Neural cell (in vitro differentiated cells): Measurements from ENCODE around the gene VPS37C.

ENCODE experiments used
- EP300 ChIP-seq: fragments of 450-650 bp; conservative IDR thresholded peaks from 2 replicates; pipeline ENCODE4 v1.6.1; 2014; ENCODE audit warnings: antibody characterized with exemption, mild to moderate bottlenecking, moderate library complexity; ENCODE audit not compliant: poor library complexity, severe bottlenecking
- EZH2 ChIP-seq: fragments of 200-600, 300-800 bp; shearing (Covaris generic), sonication (generic); IDR thresholded peaks from 2 replicates; pipeline ENCODE4 v1.6.1; 2014; ENCODE audit warnings: antibody characterized with exemption, low read length, borderline replicate concordance, mild to moderate bottlenecking; ENCODE audit not compliant: insufficient read depth, poor library complexity, severe bottlenecking
- MXI1 ChIP-seq: fragments of 450-650 bp; conservative IDR thresholded peaks from 2 replicates; pipeline ENCODE4 v1.6.1; 2014; ENCODE audit warnings: antibody characterized with exemption, mild to moderate bottlenecking; ENCODE audit not compliant: poor library complexity, severe bottlenecking
- POLR2AphosphoS5 ChIP-seq: IDR thresholded peaks from 2 replicates; pipeline ENCODE4 v1.6.1; 2012
- RAD21 ChIP-seq: fragments of 450-650 bp; conservative IDR thresholded peaks from 2 replicates; pipeline ENCODE4 v1.6.1; 2014; ENCODE audit warnings: antibody characterized with exemption, mild to moderate bottlenecking, moderate library complexity
- REST ChIP-seq: IDR thresholded peaks from 2 replicates; pipeline ENCODE4 v1.6.1; 2012; ENCODE audit warnings: borderline replicate concordance
- TAF1 ChIP-seq: IDR thresholded peaks from 2 replicates; pipeline ENCODE4 v1.6.1; 2012; ENCODE audit warnings: low read depth
- TF ChIP-seq, protein P1 (sequence below): fragments of 450-650 bp; IDR thresholded peaks from 2 replicates; pipeline ENCODE4 v1.5.1; 2014; ENCODE audit warnings: antibody characterized with exemption, mild to moderate bottlenecking, moderate library complexity; ENCODE audit not compliant: poor library complexity, severe bottlenecking

DNA sequence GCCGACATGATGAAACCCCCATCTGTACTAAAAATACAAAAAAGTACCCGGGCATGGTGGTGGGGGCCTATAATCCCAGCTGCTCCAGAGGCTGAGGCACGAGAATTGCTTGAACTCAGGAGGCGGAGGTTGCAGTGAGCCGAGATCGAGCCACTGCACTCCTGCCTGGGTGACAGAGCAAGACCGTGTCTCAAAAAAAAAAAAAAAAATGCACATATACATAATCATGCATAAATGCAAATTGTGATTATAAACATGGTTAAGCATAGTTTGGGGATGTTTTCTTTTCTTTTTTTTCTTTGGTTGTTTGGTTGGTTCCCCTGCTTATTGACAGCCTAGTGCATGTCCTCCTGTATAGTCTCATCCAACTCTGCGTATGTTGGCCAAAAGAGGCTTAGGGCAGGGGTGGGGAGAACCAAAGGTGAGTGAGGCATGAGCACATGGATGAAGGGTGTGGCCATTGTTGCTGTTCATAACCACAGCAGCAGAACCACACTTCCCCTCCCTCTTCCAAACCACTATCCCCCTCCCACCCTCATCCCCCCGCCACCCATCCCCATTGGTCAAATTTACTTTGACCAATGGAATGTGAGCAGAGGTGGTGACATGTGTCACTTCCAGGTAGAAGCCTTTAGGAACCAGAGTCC lies 6.9 kb upstream of the VPS37C start:
- TF ChIP-seq, protein P1, sequence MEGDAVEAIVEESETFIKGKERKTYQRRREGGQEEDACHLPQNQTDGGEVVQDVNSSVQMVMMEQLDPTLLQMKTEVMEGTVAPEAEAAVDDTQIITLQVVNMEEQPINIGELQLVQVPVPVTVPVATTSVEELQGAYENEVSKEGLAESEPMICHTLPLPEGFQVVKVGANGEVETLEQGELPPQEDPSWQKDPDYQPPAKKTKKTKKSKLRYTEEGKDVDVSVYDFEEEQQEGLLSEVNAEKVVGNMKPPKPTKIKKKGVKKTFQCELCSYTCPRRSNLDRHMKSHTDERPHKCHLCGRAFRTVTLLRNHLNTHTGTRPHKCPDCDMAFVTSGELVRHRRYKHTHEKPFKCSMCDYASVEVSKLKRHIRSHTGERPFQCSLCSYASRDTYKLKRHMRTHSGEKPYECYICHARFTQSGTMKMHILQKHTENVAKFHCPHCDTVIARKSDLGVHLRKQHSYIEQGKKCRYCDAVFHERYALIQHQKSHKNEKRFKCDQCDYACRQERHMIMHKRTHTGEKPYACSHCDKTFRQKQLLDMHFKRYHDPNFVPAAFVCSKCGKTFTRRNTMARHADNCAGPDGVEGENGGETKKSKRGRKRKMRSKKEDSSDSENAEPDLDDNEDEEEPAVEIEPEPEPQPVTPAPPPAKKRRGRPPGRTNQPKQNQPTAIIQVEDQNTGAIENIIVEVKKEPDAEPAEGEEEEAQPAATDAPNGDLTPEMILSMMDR: no peak
- TF ChIP-seq RAD21 (no peak), REST (no peak), EZH2 (no peak), EP300 (no peak), POLR2AphosphoS5 (no peak), MXI1 (no peak), TAF1 (no peak)
